HepG2 (cell line): ENCODE results near the gene AK3. TPM values are rescaled to one million over a fixed set of nuclear protein-coding genes. Genes with fewer than 3 reads are reported as not detected.
A peak's percentile ranks its signal among the peaks of the same experiment; 100 is the strongest.

Experiments
- AGO2 ChIP-seq: fragments of 200-400 bp; formaldehyde crosslinking; optimal IDR thresholded peaks from 2 replicates; pipeline ENCODE3; 2017; ENCODE audit warnings: mild to moderate bottlenecking, low read depth, low read length, moderate library complexity
- AHR ChIP-seq: IDR thresholded peaks from 2 replicates; pipeline ENCODE4 v1.6.1; 2018; ENCODE audit warnings: missing genetic modification reagents, missing compliant biosample characterization
- ATRX ChIP-seq: sonication (generic); formaldehyde crosslinking; IDR thresholded peaks from 2 replicates; pipeline ENCODE4 v1.4.0; 2020; ENCODE audit warnings: missing genetic modification reagents, borderline replicate concordance
- MEF2D ChIP-seq: sonication (generic); formaldehyde crosslinking; IDR thresholded peaks from 2 replicates; pipeline ENCODE4 v1.5.1; 2020; ENCODE audit warnings: mild to moderate bottlenecking, missing genetic modification reagents
- RFX3 ChIP-seq: IDR thresholded peaks from 2 replicates; pipeline ENCODE4 v1.6.1; 2016; ENCODE audit warnings: missing biosample characterization, missing genetic modification reagents
- TMF1 ChIP-seq: sonication (generic); formaldehyde crosslinking; IDR thresholded peaks from 2 replicates; pipeline ENCODE4 v1.8.1; 2022; ENCODE audit warnings: low read depth, missing genetic modification reagents
- ZBTB7A ChIP-seq: sonication (generic); formaldehyde crosslinking; IDR thresholded peaks from 2 replicates; pipeline ENCODE4 v1.8.0; 2022; ENCODE audit warnings: mild to moderate bottlenecking, missing genetic modification reagents
- ZKSCAN1 ChIP-seq: fragments of 150-350 bp; IDR thresholded peaks from 2 replicates; pipeline ENCODE4 v1.6.1; 2014; ENCODE audit warnings: low read length
- ZMYM3 ChIP-seq: sonication (generic); formaldehyde crosslinking; IDR thresholded peaks from 2 replicates; pipeline ENCODE4 v1.5.1; 2020; ENCODE audit warnings: mild to moderate bottlenecking, missing genetic modification reagents
- ZNF101 ChIP-seq: sonication (generic); formaldehyde crosslinking; IDR thresholded peaks from 2 replicates; pipeline ENCODE4 v1.4.0; 2020; ENCODE audit warnings: mild to moderate bottlenecking, low read depth, missing genetic modification reagents, borderline replicate concordance
- ZNF225 ChIP-seq: sonication (generic); formaldehyde crosslinking; IDR thresholded peaks from 2 replicates; pipeline ENCODE4 v1.4.0; 2020; ENCODE audit warnings: mild to moderate bottlenecking, missing genetic modification reagents
- ZNF329 ChIP-seq: sonication (generic); formaldehyde crosslinking; IDR thresholded peaks from 2 replicates; pipeline ENCODE4 v1.9.0; 2021; ENCODE audit warnings: low read depth, mild to moderate bottlenecking, missing genetic modification reagents
- ZNF747 ChIP-seq: sonication (generic); formaldehyde crosslinking; IDR thresholded peaks from 2 replicates; pipeline ENCODE4 v1.8.1; 2023; ENCODE audit warnings: missing genetic modification reagents, mild to moderate bottlenecking, borderline replicate concordance
- polyA plus RNA-seq, 8 experiments: library from polyadenylated mRNA; depleted of rRNA in 3 of 8; stranded (reverse) in 7 of 8; unstranded in 1 of 8; fragments of >200 nt; fragmentation: Illumina TruSeq in 4 of 8; extraction: Trizol in 4 of 8; gene quantifications; 2 replicates each; pipeline versions ENCODE4 v1.2.1 to v1.2.3, GENCODE V29; 2011 to 2016; ENCODE audit warnings: low read depth in 4 of 8, missing spikeins in 1 of 8, mixed read lengths in 1 of 8; ENCODE audit not compliant: insufficient read depth in 1 of 8
- total RNA-seq, 5 experiments: library from RNA; depleted of rRNA; stranded (reverse); fragments of >200 nt; fragmentation: Illumina TruSeq; extraction: Trizol; gene quantifications; 2 replicates each; pipeline ENCODE4 v1.2.3, GENCODE V29; 2016; ENCODE audit warnings: low read depth in 1 of 5
- TF ChIP-seq, protein P1 (sequence below): IDR thresholded peaks from 2 replicates; pipeline ENCODE4 v1.6.1; 2016; ENCODE audit warnings: missing biosample characterization, missing genetic modification reagents, low read depth
- TF ChIP-seq, protein P2 (sequence below): sonication (generic); formaldehyde crosslinking; IDR thresholded peaks from 2 replicates; pipeline ENCODE4 v1.5.0; 2020; ENCODE audit warnings: missing genetic modification reagents
- TF ChIP-seq, protein P3 (sequence below): sonication (generic); formaldehyde crosslinking; IDR thresholded peaks from 2 replicates; pipeline ENCODE4 v1.8.1; 2022; ENCODE audit warnings: mild to moderate bottlenecking, missing genetic modification reagents
- TF ChIP-seq, protein P4 (sequence below), 2 experiments: IDR thresholded peaks; 2 replicates each; pipeline ENCODE4 v1.6.1; 2011 to 2012; ENCODE audit warnings: low read length in 2 of 2, borderline replicate concordance in 1 of 2, low read depth in 1 of 2, mild to moderate bottlenecking in 1 of 2, moderate library complexity in 1 of 2
- TF ChIP-seq, protein P5 (sequence below): sonication (generic); formaldehyde crosslinking; conservative IDR thresholded peaks from 2 replicates; pipeline ENCODE4 v1.8.0; 2022; ENCODE audit warnings: low read depth, missing genetic modification reagents

The AK3 gene
- total and polyA plus RNA-seq, 2 of the 13 experiments (the other 11 are each of a cell fraction or from before 2014, with no cell fraction given) = 76.8 to 109 TPM

DNA sequence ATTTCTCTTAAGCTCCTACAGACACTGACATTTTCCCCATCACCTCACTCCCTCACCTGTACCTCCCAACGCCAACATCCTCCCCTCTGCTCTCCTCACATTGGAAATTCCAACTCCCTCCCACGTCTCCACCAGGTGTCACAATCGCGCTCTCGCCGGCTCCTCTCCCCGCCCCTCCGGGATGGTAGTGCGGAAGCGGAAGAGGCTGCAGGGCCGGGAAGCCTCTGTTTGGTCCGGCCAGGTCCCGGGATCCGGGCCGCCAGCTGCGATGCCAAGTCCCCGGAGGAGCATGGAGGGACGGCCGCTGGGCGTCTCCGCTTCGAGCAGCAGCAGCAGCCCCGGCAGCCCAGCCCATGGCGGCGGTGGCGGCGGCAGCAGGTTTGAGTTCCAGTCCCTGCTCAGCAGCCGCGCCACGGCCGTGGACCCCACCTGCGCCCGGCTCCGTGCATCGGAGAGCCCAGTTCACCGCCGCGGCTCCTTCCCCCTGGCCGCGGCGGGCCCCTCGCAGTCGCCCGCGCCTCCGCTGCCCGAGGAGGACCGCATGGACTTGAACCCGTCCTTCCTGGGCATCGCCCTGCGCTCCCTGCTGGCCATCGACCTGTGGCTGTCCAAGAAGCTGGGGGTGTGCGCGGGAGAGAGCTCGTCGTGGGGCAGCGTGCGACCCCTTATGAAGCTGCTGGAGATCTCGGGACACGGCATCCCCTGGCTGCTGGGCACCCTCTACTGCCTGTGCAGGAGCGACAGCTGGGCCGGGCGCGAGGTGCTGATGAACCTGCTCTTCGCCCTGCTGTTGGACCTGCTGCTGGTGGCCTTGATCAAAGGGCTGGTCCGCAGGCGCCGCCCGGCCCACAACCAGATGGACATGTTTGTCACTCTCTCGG is 78.7 kb downstream of the AK3 start, which contains the start of gene PLPP6 (continued):
- TF ChIP-seq, protein P1, sequence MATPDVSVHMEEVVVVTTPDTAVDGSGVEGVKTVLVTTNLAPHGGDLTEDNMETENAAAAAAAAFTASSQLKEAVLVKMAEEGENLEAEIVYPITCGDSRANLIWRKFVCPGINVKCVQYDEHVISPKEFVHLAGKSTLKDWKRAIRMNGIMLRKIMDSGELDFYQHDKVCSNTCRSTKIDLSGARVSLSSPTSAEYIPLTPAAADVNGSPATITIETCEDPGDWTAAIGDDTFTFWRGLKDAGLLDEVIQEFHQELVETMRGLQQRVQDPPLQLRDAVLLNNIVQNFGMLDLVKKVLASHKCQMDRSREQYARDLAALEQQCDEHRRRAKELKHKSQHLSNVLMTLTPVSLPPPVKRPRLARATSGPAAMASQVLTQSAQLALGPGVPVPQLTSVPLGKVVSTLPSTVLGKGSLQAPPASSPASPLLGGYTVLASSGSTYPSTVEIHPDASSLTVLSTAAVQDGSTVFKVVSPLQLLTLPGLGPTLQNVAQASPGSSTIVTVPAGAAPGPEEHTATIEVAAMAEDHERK = no peak
- TF ChIP-seq ZNF101 (CRISPR knock-in tag) (no peak), ZKSCAN1 (no peak), MEF2D (CRISPR knock-in tag) (no peak; the same call in 1 of the 2 replicates), ZBTB7A (CRISPR knock-in tag) (no peak), ZNF329 (CRISPR knock-in tag) (no peak), ZNF747 (peak; percentile 81; the same call in 1 of the 2 replicates), ATRX (CRISPR knock-in tag) (no peak), ZMYM3 (CRISPR knock-in tag) (no peak), AHR (no peak; the same call in none of the 2 replicates), RFX3 (CRISPR knock-in tag) (no peak), AGO2 (peak; percentile 86), ZNF225 (CRISPR knock-in tag) (0 out of 2 replicates have a peak, but pooled peaks have one; percentile 26), TMF1 (0 out of 2 replicates have a peak, but pooled peaks have one; percentile 56)
- TF ChIP-seq, protein P2, sequence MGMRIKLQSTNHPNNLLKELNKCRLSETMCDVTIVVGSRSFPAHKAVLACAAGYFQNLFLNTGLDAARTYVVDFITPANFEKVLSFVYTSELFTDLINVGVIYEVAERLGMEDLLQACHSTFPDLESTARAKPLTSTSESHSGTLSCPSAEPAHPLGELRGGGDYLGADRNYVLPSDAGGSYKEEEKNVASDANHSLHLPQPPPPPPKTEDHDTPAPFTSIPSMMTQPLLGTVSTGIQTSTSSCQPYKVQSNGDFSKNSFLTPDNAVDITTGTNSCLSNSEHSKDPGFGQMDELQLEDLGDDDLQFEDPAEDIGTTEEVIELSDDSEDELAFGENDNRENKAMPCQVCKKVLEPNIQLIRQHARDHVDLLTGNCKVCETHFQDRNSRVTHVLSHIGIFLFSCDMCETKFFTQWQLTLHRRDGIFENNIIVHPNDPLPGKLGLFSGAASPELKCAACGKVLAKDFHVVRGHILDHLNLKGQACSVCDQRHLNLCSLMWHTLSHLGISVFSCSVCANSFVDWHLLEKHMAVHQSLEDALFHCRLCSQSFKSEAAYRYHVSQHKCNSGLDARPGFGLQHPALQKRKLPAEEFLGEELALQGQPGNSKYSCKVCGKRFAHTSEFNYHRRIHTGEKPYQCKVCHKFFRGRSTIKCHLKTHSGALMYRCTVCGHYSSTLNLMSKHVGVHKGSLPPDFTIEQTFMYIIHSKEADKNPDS (CRISPR knock-in tag) = no peak; the same call in 1 of the 2 replicates
- TF ChIP-seq, protein P3, sequence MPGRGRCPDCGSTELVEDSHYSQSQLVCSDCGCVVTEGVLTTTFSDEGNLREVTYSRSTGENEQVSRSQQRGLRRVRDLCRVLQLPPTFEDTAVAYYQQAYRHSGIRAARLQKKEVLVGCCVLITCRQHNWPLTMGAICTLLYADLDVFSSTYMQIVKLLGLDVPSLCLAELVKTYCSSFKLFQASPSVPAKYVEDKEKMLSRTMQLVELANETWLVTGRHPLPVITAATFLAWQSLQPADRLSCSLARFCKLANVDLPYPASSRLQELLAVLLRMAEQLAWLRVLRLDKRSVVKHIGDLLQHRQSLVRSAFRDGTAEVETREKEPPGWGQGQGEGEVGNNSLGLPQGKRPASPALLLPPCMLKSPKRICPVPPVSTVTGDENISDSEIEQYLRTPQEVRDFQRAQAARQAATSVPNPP (CRISPR knock-in tag) = peak; percentile 61; the same call in 1 of the 2 replicates
- TF ChIP-seq, protein P4, sequence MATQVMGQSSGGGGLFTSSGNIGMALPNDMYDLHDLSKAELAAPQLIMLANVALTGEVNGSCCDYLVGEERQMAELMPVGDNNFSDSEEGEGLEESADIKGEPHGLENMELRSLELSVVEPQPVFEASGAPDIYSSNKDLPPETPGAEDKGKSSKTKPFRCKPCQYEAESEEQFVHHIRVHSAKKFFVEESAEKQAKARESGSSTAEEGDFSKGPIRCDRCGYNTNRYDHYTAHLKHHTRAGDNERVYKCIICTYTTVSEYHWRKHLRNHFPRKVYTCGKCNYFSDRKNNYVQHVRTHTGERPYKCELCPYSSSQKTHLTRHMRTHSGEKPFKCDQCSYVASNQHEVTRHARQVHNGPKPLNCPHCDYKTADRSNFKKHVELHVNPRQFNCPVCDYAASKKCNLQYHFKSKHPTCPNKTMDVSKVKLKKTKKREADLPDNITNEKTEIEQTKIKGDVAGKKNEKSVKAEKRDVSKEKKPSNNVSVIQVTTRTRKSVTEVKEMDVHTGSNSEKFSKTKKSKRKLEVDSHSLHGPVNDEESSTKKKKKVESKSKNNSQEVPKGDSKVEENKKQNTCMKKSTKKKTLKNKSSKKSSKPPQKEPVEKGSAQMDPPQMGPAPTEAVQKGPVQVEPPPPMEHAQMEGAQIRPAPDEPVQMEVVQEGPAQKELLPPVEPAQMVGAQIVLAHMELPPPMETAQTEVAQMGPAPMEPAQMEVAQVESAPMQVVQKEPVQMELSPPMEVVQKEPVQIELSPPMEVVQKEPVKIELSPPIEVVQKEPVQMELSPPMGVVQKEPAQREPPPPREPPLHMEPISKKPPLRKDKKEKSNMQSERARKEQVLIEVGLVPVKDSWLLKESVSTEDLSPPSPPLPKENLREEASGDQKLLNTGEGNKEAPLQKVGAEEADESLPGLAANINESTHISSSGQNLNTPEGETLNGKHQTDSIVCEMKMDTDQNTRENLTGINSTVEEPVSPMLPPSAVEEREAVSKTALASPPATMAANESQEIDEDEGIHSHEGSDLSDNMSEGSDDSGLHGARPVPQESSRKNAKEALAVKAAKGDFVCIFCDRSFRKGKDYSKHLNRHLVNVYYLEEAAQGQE (IDR thresholded peaks at IDR 0.05; ENCODE audit: borderline replicate concordance in 1 of 2, low read depth in 1 of 2, low read length in 2 of 2) = peak in 1 of 2 experiments; percentile 4; a peak in 1 of 4 replicates
- TF ChIP-seq, protein P5, sequence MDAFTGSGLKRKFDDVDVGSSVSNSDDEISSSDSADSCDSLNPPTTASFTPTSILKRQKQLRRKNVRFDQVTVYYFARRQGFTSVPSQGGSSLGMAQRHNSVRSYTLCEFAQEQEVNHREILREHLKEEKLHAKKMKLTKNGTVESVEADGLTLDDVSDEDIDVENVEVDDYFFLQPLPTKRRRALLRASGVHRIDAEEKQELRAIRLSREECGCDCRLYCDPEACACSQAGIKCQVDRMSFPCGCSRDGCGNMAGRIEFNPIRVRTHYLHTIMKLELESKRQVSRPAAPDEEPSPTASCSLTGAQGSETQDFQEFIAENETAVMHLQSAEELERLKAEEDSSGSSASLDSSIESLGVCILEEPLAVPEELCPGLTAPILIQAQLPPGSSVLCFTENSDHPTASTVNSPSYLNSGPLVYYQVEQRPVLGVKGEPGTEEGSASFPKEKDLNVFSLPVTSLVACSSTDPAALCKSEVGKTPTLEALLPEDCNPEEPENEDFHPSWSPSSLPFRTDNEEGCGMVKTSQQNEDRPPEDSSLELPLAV = no peak
